Astrocyte (in vitro differentiated cells and primary cell): Measurements from ENCODE around the gene GNAO1. TPM values are rescaled to one million over a fixed set of nuclear protein-coding genes. Genes with fewer than 3 reads are reported as not detected.
A peak's percentile ranks its signal among the peaks of the same experiment; 100 is the strongest.

Experiments
- DNase-seq: peaks from one replicate; pipeline ENCODE4 v3.0.0-alpha.2; 2010; ENCODE audit warnings: low read depth
- FAIRE-seq: peaks from 2 replicates; lab custom pipeline; 2011; peaks lifted over from hg19 to GRCh38; lab: Jason Lieb, UNC
- H2AFZ ChIP-seq: 2 replicates; pipeline ENCODE4 v1.6.0; 2012; ENCODE audit warnings: low read depth, low read length, inconsistent platforms
- H3K27ac ChIP-seq: 2 replicates; pipeline ENCODE4 v1.5.1; 2011; ENCODE audit warnings: low read depth, low read length, inconsistent platforms
- H3K27me3 ChIP-seq: 2 replicates; pipeline ENCODE4 v1.6.0; 2011; ENCODE audit warnings: low read length, inconsistent platforms; ENCODE audit not compliant: insufficient read depth
- H3K36me3 ChIP-seq: 2 replicates; pipeline ENCODE4 v1.5.1; 2011; ENCODE audit warnings: low read length, inconsistent platforms; ENCODE audit not compliant: insufficient read depth
- H3K4me1 ChIP-seq: 2 replicates; pipeline ENCODE4 v1.5.1; 2011; ENCODE audit warnings: low read length, inconsistent platforms; ENCODE audit not compliant: insufficient read depth
- H3K4me2 ChIP-seq: 2 replicates; pipeline ENCODE4 v1.6.0; 2012; ENCODE audit warnings: low read length, inconsistent platforms
- H3K4me3 ChIP-seq: 2 replicates; pipeline ENCODE4 v1.5.1; 2011; ENCODE audit warnings: low read depth, mild to moderate bottlenecking, low read length, inconsistent platforms; ENCODE audit not compliant: insufficient read depth
- H3K79me2 ChIP-seq: 2 replicates; pipeline ENCODE4 v1.6.0; 2012; ENCODE audit warnings: mild to moderate bottlenecking, low read length, inconsistent platforms; ENCODE audit not compliant: insufficient read depth
- H3K9ac ChIP-seq: 2 replicates; pipeline ENCODE4 v1.6.0; 2012; ENCODE audit warnings: mild to moderate bottlenecking, low read length, inconsistent platforms
- H3K9me3 ChIP-seq: 2 replicates; pipeline ENCODE4 v1.5.1; 2012; ENCODE audit warnings: low read depth, mild to moderate bottlenecking, low read length, inconsistent platforms; ENCODE audit not compliant: insufficient read depth
- H4K20me1 ChIP-seq: 2 replicates; pipeline ENCODE4 v1.6.0; 2012; ENCODE audit warnings: low read length, inconsistent platforms; ENCODE audit not compliant: insufficient read depth
- H3K27ac Mint-ChIP-seq: one replicate; pipeline ENCODE4 v1.8.0; 2021; ENCODE audit warnings: mild to moderate bottlenecking, mixed read lengths; ENCODE audit not compliant: unreplicated experiment
- H3K27me3 Mint-ChIP-seq: one replicate; pipeline ENCODE4 v1.8.0; 2021; ENCODE audit warnings: low read depth, mixed read lengths; ENCODE audit not compliant: unreplicated experiment
- H3K36me3 Mint-ChIP-seq: one replicate; pipeline ENCODE4 v1.8.0; 2021; ENCODE audit warnings: low read depth, mixed read lengths; ENCODE audit not compliant: unreplicated experiment
- H3K4me1 Mint-ChIP-seq: one replicate; pipeline ENCODE4 v1.8.0; 2021; ENCODE audit warnings: low read depth, mixed read lengths; ENCODE audit not compliant: unreplicated experiment
- H3K4me3 Mint-ChIP-seq: one replicate; pipeline ENCODE4 v1.8.0; 2021; ENCODE audit warnings: mild to moderate bottlenecking, moderate library complexity, mixed read lengths; ENCODE audit not compliant: unreplicated experiment
- H3K9me3 Mint-ChIP-seq: one replicate; pipeline ENCODE4 v1.8.0; 2021; ENCODE audit warnings: mild to moderate bottlenecking, mixed read lengths; ENCODE audit not compliant: unreplicated experiment
- EZH2 ChIP-seq: IDR thresholded peaks from 2 replicates; pipeline ENCODE4 v1.6.1; 2012; ENCODE audit warnings: mild to moderate bottlenecking, low read length, inconsistent platforms; ENCODE audit not compliant: insufficient read depth
- total RNA-seq: library from RNA; stranded (reverse); gene quantifications from 2 replicates; pipeline ENCODE4 v1.2.1, GENCODE V29; 2021
- TF ChIP-seq, protein P1 (sequence below): IDR thresholded peaks from 2 replicates; pipeline ENCODE4 v1.5.1; 2011; ENCODE audit warnings: low read depth, mild to moderate bottlenecking, inconsistent platforms, low read length, moderate library complexity; ENCODE audit not compliant: insufficient read depth

GNAO1 gene
- total RNA-seq, 1 donor from 2014 or later, result 1.7 TPM

DNA sequence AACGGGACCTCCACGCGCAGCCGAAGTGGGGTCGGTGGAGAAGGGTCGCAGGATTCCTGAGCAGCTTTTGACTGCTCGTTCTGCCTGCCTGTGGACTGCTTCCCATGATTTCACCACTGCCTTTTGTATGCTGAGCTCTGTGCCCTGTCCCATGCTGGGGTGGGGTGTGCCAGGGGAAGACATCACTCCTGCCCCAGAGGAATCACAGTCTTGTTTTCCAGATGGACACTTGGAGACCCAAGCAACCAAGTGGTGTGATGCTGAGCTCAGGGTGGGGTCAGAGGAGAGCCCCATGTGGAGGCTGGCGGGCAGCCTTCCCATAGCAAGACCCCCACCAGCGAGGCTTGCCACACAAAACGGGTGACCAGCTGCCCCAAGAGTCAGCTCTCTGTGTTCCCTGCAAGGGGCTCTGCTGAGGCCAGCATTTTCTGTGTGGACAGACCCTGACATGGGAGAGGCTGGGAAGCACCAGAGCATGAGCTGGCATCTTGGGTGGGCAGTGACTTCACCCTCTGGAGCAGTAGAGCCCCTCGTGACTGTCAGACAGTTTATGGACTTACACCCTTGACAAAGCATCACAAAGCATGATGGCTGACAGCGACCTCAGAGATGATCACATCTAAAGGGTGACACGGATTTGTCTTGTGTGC lies 111.9 kb downstream of the GNAO1 start:
- H3K4me3 ChIP-seq, result no peak overlapping the region
- peaks cover 10% of the 10 kb centered on the region for H3K27me3 ChIP-seq
- no peak overlapping the region for H2AFZ ChIP-seq
- H4K20me1 ChIP-seq, result no peaks in the 10 kb centered on the region
- no peak overlapping the region for H3K9ac ChIP-seq
- no peak overlapping the region for H3K27ac ChIP-seq
- peaks cover 22% of the 10 kb centered on the region for H3K27me3 Mint-ChIP-seq
- H3K9me3 Mint-ChIP-seq, result peaks cover under 1% of the 10 kb centered on the region
- H3K36me3 Mint-ChIP-seq, result no peaks in the 10 kb centered on the region
- H3K27ac Mint-ChIP-seq, result no peak overlapping the region
- H3K79me2 ChIP-seq, result no peaks in the 10 kb centered on the region
- H3K4me1 ChIP-seq, result peaks cover 21% of the 10 kb centered on the region
- H3K4me2 ChIP-seq, result no peak overlapping the region
- no peak for TF ChIP-seq EZH2
- TF ChIP-seq, protein P1, sequence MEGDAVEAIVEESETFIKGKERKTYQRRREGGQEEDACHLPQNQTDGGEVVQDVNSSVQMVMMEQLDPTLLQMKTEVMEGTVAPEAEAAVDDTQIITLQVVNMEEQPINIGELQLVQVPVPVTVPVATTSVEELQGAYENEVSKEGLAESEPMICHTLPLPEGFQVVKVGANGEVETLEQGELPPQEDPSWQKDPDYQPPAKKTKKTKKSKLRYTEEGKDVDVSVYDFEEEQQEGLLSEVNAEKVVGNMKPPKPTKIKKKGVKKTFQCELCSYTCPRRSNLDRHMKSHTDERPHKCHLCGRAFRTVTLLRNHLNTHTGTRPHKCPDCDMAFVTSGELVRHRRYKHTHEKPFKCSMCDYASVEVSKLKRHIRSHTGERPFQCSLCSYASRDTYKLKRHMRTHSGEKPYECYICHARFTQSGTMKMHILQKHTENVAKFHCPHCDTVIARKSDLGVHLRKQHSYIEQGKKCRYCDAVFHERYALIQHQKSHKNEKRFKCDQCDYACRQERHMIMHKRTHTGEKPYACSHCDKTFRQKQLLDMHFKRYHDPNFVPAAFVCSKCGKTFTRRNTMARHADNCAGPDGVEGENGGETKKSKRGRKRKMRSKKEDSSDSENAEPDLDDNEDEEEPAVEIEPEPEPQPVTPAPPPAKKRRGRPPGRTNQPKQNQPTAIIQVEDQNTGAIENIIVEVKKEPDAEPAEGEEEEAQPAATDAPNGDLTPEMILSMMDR, result no peak
- FAIRE-seq, result no peak
- no peak overlapping the region for H3K4me3 Mint-ChIP-seq
- DNase-seq, result no peak
- H3K4me1 Mint-ChIP-seq, result peaks cover 14% of the 10 kb centered on the region
- H3K9me3 ChIP-seq, result no peaks in the 10 kb centered on the region
- no peaks in the 10 kb centered on the region for H3K36me3 ChIP-seq

DNA sequence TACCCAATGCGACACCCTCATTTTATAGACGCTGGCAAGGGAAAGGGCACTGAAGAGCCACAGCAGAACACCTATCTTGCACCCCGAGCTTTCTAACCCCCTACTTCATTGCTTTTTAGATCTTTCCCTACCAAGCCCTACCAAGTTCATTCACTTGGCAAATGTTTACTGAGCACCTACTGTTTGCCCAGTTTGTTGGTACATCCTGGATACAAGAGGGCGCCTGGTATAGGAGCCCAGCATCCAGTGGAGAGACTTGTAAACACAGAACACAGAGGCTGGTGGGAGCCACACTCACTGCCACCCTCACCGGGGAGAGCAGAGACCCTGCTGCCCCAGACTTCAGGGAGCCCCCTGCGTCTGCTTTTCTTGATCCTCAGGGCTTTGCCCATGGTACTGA lies 112.6 kb downstream of the GNAO1 start:
- Histone ChIP-seq H3K27ac (no peak overlapping the region), H3K27me3 (peaks cover 10% of the 10 kb centered on the region), H3K4me3 (no peak overlapping the region), H3K79me2 (no peaks in the 10 kb centered on the region), H3K4me1 (peaks cover 21% of the 10 kb centered on the region), H3K9ac (no peak overlapping the region), H3K36me3 (no peaks in the 10 kb centered on the region), H2AFZ (no peak overlapping the region), H3K4me2 (no peak overlapping the region), H4K20me1 (no peaks in the 10 kb centered on the region), H3K9me3 (no peaks in the 10 kb centered on the region)
- H3K27me3 Mint-ChIP-seq, result peaks cover 26% of the 10 kb centered on the region
- no peak overlapping the region for H3K4me3 Mint-ChIP-seq
- H3K9me3 Mint-ChIP-seq, result peaks cover 2% of the 10 kb centered on the region
- FAIRE-seq (no peak), DNase-seq (no peak)
- H3K27ac Mint-ChIP-seq, result no peak overlapping the region
- no peaks in the 10 kb centered on the region for H3K36me3 Mint-ChIP-seq
- TF ChIP-seq, protein P1, result no peak
- TF ChIP-seq EZH2, result no peak
- H3K4me1 Mint-ChIP-seq, result peaks cover 14% of the 10 kb centered on the region

DNA sequence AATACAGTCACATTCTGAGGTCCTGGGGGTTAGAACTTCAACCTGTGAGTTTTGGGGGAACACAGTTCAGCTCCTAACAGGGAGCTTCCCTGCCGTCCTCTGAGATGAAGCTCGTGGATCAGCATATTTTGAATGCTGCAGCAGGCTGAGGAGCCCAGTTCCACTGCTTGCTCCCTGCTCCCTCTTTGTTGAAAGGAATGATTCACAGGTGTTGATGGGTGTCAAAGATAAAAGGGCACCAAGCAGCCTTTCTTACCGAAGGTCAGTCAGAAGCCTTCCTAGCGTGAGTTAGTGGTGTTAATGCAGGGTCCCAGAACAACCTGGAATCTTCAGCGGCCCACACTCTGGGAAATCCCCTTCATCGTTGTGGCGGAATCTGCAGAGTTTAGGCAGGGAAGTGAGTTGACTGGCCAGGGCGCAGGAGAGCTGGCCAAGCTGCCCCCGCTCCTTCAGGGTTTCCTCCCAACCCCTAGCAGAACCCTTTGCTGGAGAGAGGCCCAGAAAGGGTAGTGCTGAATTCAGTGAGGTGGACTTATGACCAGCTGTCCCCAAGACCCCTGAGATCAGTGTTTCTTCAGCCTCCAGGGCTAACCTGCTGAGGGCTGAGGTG lies 114.8 kb downstream of the GNAO1 start:
- H3K9me3 ChIP-seq, result no peaks in the 10 kb centered on the region
- H3K36me3 Mint-ChIP-seq, result no peaks in the 10 kb centered on the region
- no peak overlapping the region for H3K27ac Mint-ChIP-seq
- H3K9ac ChIP-seq, result no peak overlapping the region
- no peak overlapping the region for H3K4me2 ChIP-seq
- no peaks in the 10 kb centered on the region for H3K79me2 ChIP-seq
- H3K27me3 ChIP-seq, result peaks cover 10% of the 10 kb centered on the region
- TF ChIP-seq, protein P1, result no peak
- TF ChIP-seq EZH2, result no peak
- peaks cover 26% of the 10 kb centered on the region for H3K27me3 Mint-ChIP-seq
- no peaks in the 10 kb centered on the region for H3K36me3 ChIP-seq
- FAIRE-seq (no peak), DNase-seq (peak; percentile 12)
- peaks cover 2% of the 10 kb centered on the region for H3K9me3 Mint-ChIP-seq
- no peak overlapping the region for H3K27ac ChIP-seq
- H3K4me3 ChIP-seq, result no peak overlapping the region
- peak overlapping the region; percentile 43 for H2AFZ ChIP-seq
- H3K4me3 Mint-ChIP-seq, result no peak overlapping the region
- peaks cover 6% of the 10 kb centered on the region for H3K4me1 Mint-ChIP-seq
- H4K20me1 ChIP-seq, result no peaks in the 10 kb centered on the region
- H3K4me1 ChIP-seq, result peaks cover 8% of the 10 kb centered on the region
